HG03457 (cell line): ENCODE results near the gene PAX5.

Experiments
- ATAC-seq: cut with Tn5 transposase; IDR thresholded peaks from one replicate; pipeline ENCODE4 v1.9.1; 2021; ENCODE audit warnings: moderate number of reproducible peaks; ENCODE audit not compliant: unreplicated experiment

The PAX5 gene

DNA sequence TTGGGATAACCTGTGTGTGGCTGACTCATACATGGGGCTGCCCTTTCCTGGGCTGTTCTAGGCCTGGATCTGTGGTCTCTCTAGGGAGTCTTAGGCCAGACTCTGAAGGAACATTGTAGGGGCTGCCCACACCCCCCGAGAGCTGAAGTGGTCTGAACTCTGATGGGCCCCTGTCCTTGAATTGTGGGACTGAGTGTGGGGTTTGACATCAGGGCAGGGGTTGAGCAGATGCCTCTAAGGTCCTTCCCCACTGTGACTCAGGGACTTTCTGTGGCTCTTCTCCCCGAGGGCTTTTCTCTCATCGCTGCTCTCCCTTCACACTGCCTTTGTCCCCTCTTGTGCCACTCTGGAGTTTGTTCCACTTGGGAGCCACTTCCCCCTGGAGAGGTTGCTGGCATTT, 246.4 kb downstream of the PAX5 start:
- ATAC-seq: no peak
